GM10266 (cell line): ENCODE data around the gene ZNF750.

Source experiments
- DNase-seq: peaks from one replicate; pipeline ENCODE4 v3.0.0; 2012; ENCODE audit errors: extremely low spot score
- CTCF ChIP-seq: IDR thresholded peaks from 2 replicates; pipeline ENCODE4 v1.5.1; 2012; ENCODE audit warnings: mild to moderate bottlenecking, low read depth; ENCODE audit not compliant: control insufficient read depth, insufficient read depth; ENCODE audit errors: missing control alignments

The ZNF750 gene

GRCh38 chr17:82821554-82821953 is 18.3 kb downstream of the ZNF750 start:
- no peak for TF ChIP-seq CTCF
- DNase-seq = no peak

- no peak for TF ChIP-seq CTCF
- no peak for DNase-seq
These were observed 19.3 kb downstream of the ZNF750 start for GRCh38 chr17:82820278-82821251.

GRCh38 chr17:82817947-82818346 is 21.9 kb downstream of the ZNF750 start:
- DNase-seq = no peak
- TF ChIP-seq CTCF = no peak

GRCh38 chr17:82816358-82816757 is 23.5 kb downstream of the ZNF750 start:
- no peak for DNase-seq
- TF ChIP-seq CTCF = no peak

GRCh38 chr17:82815790-82816305 is 24.0 kb downstream of the ZNF750 start:
- TF ChIP-seq CTCF = no peak
- DNase-seq = no peak

GRCh38 chr17:82815354-82815753 is 24.5 kb downstream of the ZNF750 start:
- no peak for DNase-seq
- TF ChIP-seq CTCF = no peak

GRCh38 chr17:82814834-82815233 is 25.0 kb downstream of the ZNF750 start:
- no peak for DNase-seq
- TF ChIP-seq CTCF = no peak
